GM12891 (cell line): ENCODE measurements around the gene CHAC1.

Source experiments
- POLR2A ChIP-seq: IDR thresholded peaks from 2 replicates; pipeline ENCODE4 v1.6.1; 2011; ENCODE audit warnings: low read depth, low read length, control low read depth
- POLR2AphosphoS5 ChIP-seq: IDR thresholded peaks from 2 replicates; pipeline ENCODE4 v1.6.1; 2011; ENCODE audit warnings: low read depth, low read length, control low read depth
- POU2F2 ChIP-seq: IDR thresholded peaks from 2 replicates; pipeline ENCODE4 v1.6.1; 2011; ENCODE audit warnings: low read depth, mild to moderate bottlenecking, control low read depth, low read length, moderate library complexity
- SPI1 ChIP-seq: IDR thresholded peaks from 2 replicates; pipeline ENCODE4 v1.6.1; 2011; ENCODE audit warnings: low read depth, low read length, control low read depth

DNA sequence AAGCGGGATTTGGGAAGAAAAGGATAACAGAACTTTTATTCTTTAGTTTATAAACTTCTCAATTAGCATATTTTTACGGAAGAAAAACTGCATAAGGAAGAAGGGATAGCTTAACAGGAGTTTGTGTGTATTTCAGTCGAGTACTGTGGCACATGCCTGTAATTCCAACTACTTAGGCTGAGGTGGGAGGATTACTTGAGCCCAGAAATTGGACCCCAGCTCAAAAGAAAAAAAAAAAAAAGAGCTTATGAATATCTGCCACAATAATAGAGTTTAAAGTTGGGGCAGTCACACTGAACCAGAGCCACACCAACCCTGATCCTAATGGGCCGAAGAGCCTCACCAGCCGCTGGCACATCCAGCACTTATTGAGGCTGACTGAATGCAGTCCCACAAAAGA is 31.1 kb downstream of the CHAC1 start:
- no peak for TF ChIP-seq POLR2A
- TF ChIP-seq POU2F2, result no peak
- no peak for TF ChIP-seq POLR2AphosphoS5
- TF ChIP-seq SPI1, result no peak
